ENCODE results near the gene IL16. TPM values are rescaled to one million over a fixed set of nuclear protein-coding genes. Genes with fewer than 3 reads are reported as not detected.

The IL16 gene
- polyA plus RNA-seq, 6 donors from 2014 or later, result 146 to 315 (median 222) TPM

DNA sequence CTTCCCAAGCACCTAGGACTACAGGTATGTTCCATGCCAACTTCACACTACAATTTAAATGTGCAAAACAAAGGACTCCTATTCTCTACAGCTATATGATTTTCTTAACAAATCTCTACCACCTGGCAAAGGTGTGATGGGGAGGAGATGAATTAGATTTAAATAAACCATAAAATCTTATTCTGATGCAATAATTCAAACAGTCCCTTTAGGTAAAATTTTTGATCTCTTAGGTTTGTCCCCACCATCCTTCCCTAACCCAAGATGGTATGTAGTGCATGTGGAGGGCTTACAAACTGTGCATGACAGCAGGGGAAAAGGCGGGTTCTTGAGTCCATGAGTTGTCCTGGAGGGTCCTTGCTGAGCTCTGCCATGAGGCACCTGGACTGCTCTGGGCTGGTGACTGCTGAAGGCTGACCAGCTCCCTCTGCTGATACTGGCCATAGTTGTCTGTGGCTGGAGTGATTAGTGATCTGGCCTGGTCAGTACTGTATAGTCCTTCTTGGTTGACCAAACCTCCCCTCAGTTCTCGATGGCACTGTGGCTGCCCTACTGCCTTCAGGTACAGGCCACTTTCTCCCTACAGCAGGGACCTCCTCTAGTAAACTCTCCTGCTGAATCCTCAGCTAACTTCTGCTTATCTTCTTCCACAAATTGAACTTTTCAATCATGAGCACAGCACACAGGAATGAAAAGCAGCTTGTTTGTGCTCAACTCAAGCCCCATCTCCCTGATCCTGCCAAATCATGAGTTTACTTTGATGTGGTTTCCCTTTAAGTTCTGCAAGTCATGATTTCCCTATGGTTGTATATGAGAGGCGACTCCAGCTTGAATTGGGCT, 32.5 kb upstream of the IL16 start:
- H3K27ac Mint-ChIP-seq, result no peak overlapping the region
- H3K4me1 Mint-ChIP-seq, result peaks cover 6 to 17% (median 10%) of the 10 kb centered on the region in 3 donors
- H3K27me3 Mint-ChIP-seq, result peaks cover 22 to 42% (median 28%) of the 10 kb centered on the region in 3 donors
- ATAC-seq (ENCODE audit: low read depth in 2 of 2) (no peak), DNase-seq (no peak)
- no peak overlapping the region for H3K4me3 Mint-ChIP-seq
- H3K9me3 Mint-ChIP-seq, result peaks cover 0 to 3% (median 0%) of the 10 kb centered on the region in 7 donors
- no peaks in the 10 kb centered on the region for H3K36me3 Mint-ChIP-seq

GRCh38 chr15:81165535-81165934, 31.1 kb upstream of the IL16 start:
- ATAC-seq (ENCODE audit: low read depth in 2 of 2), result no peak
- H3K27me3 Mint-ChIP-seq, result peaks cover 22 to 43% (median 32%) of the 10 kb centered on the region in 3 donors
- no peak for DNase-seq
- H3K27ac Mint-ChIP-seq, result peak overlapping the region in 1 of 6 donors; percentile 35
- H3K4me3 Mint-ChIP-seq, result no peak overlapping the region
- no peaks in the 10 kb centered on the region for H3K36me3 Mint-ChIP-seq
- peaks cover 0 to 5% (median 0%) of the 10 kb centered on the region in 7 donors for H3K9me3 Mint-ChIP-seq
- peaks cover 6 to 17% (median 10%) of the 10 kb centered on the region in 3 donors for H3K4me1 Mint-ChIP-seq

- Mint-ChIP-seq H3K4me1 (peaks cover 2 to 6% (median 5%) of the 10 kb centered on the region in 3 donors), H3K9me3 (peaks cover 0 to 5% (median 0%) of the 10 kb centered on the region in 7 donors), H3K27ac (no peak overlapping the region), H3K27me3 (peaks cover 26 to 42% (median 28%) of the 10 kb centered on the region in 3 donors), H3K36me3 (no peaks in the 10 kb centered on the region), H3K4me3 (no peak overlapping the region)
- ATAC-seq (ENCODE audit: low read depth in 2 of 2) (no peak), DNase-seq (no peak)
Measured at GRCh38 chr15:81166636-81167305, 29.9 kb upstream of the IL16 start.

GRCh38 chr15:81168131-81168526, 28.6 kb upstream of the IL16 start:
- Mint-ChIP-seq H3K36me3 (no peaks in the 10 kb centered on the region), H3K4me1 (peaks cover 0 to 3% (median 0%) of the 10 kb centered on the region in 3 donors), H3K27ac (no peak overlapping the region), H3K4me3 (no peak overlapping the region), H3K27me3 (peaks cover 27 to 45% (median 31%) of the 10 kb centered on the region in 3 donors), H3K9me3 (peaks cover 0 to 5% (median 0%) of the 10 kb centered on the region in 7 donors)
- DNase-seq, result no peak
- no peak for ATAC-seq (ENCODE audit: low read depth in 2 of 2)

GRCh38 chr15:81168644-81169043, 28.0 kb upstream of the IL16 start:
- DNase-seq, result no peak
- Mint-ChIP-seq H3K9me3 (peaks cover 0 to 5% (median 0%) of the 10 kb centered on the region in 7 donors), H3K4me1 (peaks cover 0 to 3% (median 0%) of the 10 kb centered on the region in 3 donors), H3K36me3 (no peaks in the 10 kb centered on the region), H3K27me3 (peaks cover 27 to 47% (median 33%) of the 10 kb centered on the region in 3 donors), H3K27ac (no peak overlapping the region), H3K4me3 (no peak overlapping the region)
- no peak for ATAC-seq (ENCODE audit: low read depth in 2 of 2)

- Mint-ChIP-seq H3K27ac (no peak overlapping the region), H3K9me3 (peaks cover 0 to 5% (median 0%) of the 10 kb centered on the region in 7 donors), H3K4me1 (peaks cover 0 to 3% (median 0%) of the 10 kb centered on the region in 3 donors), H3K4me3 (no peak overlapping the region), H3K27me3 (peaks cover 27 to 43% (median 33%) of the 10 kb centered on the region in 3 donors), H3K36me3 (no peaks in the 10 kb centered on the region)
- no peak for ATAC-seq (ENCODE audit: low read depth in 2 of 2)
- no peak for DNase-seq
Measured at GRCh38 chr15:81170511-81170910, 26.2 kb upstream of the IL16 start.

DNA sequence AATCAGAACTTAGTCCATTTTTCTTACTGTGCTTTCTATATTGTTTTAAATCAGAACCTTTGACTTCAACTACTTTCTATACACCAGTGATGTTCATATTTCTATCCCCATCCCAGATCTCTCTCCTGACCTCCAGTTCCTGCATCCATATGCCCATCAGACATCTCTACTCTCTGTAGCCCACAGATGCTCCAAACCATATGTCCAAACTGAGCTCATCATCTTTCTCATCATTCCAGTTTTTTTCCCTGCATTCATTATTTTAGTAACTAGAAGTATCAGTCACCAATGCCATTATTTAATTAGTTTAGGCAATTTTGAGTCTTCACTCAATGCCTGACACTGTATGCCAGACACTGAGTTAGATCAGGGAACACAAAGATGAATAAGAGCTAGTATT, 25.4 kb upstream of the IL16 start:
- H3K36me3 Mint-ChIP-seq, result no peaks in the 10 kb centered on the region
- ATAC-seq (ENCODE audit: low read depth in 2 of 2) (no peak), DNase-seq (no peak)
- H3K4me3 Mint-ChIP-seq, result no peak overlapping the region
- peaks cover 0 to 3% (median 0%) of the 10 kb centered on the region in 3 donors for H3K4me1 Mint-ChIP-seq
- peaks cover 0 to 5% (median 0%) of the 10 kb centered on the region in 7 donors for H3K9me3 Mint-ChIP-seq
- peaks cover 27 to 40% (median 33%) of the 10 kb centered on the region in 3 donors for H3K27me3 Mint-ChIP-seq
- H3K27ac Mint-ChIP-seq, result no peak overlapping the region

GRCh38 chr15:81174125-81174791, 22.4 kb upstream of the IL16 start:
- H3K9me3 Mint-ChIP-seq, result peaks cover 0 to under 1% (median 0%) of the 10 kb centered on the region in 7 donors
- ATAC-seq (ENCODE audit: low read depth in 2 of 2), result no peak
- no peak for DNase-seq
- H3K27me3 Mint-ChIP-seq, result peaks cover 14 to 29% (median 28%) of the 10 kb centered on the region in 3 donors
- H3K4me3 Mint-ChIP-seq, result no peak overlapping the region
- H3K36me3 Mint-ChIP-seq, result no peaks in the 10 kb centered on the region
- no peaks in the 10 kb centered on the region for H3K4me1 Mint-ChIP-seq
- H3K27ac Mint-ChIP-seq, result no peak overlapping the region

GRCh38 chr15:81174792-81175327, 21.8 kb upstream of the IL16 start:
- H3K27ac Mint-ChIP-seq, result no peak overlapping the region
- H3K9me3 Mint-ChIP-seq, result no peaks in the 10 kb centered on the region
- no peak overlapping the region for H3K4me3 Mint-ChIP-seq

DNA sequence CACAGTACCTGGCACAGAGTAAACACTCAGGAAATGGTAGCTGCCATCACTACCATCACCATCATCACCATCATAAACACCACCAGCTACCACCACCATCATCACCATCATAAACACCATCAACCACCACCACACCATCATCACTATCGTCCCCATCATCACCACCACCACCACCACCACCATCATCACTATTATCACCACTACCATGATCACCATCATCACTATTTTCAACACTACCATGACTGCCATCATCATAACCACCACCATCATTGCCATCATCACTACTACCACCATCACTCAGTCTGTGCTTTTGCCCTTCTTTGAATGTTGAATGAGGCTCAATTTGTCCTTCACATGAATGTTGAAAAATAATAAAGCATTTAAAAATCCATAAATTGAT, 21.2 kb upstream of the IL16 start:
- Mint-ChIP-seq H3K27me3 (peaks cover 14 to 34% (median 25%) of the 10 kb centered on the region in 3 donors), H3K4me1 (no peaks in the 10 kb centered on the region), H3K36me3 (no peaks in the 10 kb centered on the region), H3K27ac (no peak overlapping the region), H3K4me3 (no peak overlapping the region), H3K9me3 (no peaks in the 10 kb centered on the region)
- ATAC-seq (ENCODE audit: low read depth in 2 of 2), result no peak
- DNase-seq, result no peak

More at GRCh38 chr15:81174792-81175327, 21.8 kb upstream of the IL16 start:
- Mint-ChIP-seq H3K36me3 (no peaks in the 10 kb centered on the region), H3K4me1 (no peaks in the 10 kb centered on the region), H3K27me3 (peaks cover 14 to 32% (median 25%) of the 10 kb centered on the region in 3 donors)
- no peak for DNase-seq
- no peak for ATAC-seq (ENCODE audit: low read depth in 2 of 2)

- ATAC-seq (ENCODE audit: low read depth in 2 of 2), result no peak
- Mint-ChIP-seq H3K27me3 (peaks cover 12 to 32% (median 27%) of the 10 kb centered on the region in 3 donors), H3K36me3 (no peaks in the 10 kb centered on the region), H3K27ac (no peak overlapping the region), H3K9me3 (no peaks in the 10 kb centered on the region), H3K4me1 (no peaks in the 10 kb centered on the region), H3K4me3 (no peak overlapping the region)
- no peak for DNase-seq
Measured at GRCh38 chr15:81176291-81176893, 20.3 kb upstream of the IL16 start.

GRCh38 chr15:81178365-81178764, 18.3 kb upstream of the IL16 start:
- Mint-ChIP-seq H3K27ac (no peak overlapping the region), H3K9me3 (no peaks in the 10 kb centered on the region), H3K4me1 (no peaks in the 10 kb centered on the region), H3K27me3 (peaks cover 19 to 32% (median 31%) of the 10 kb centered on the region in 3 donors), H3K36me3 (no peaks in the 10 kb centered on the region), H3K4me3 (no peak overlapping the region)
- no peak for ATAC-seq (ENCODE audit: low read depth in 2 of 2)
- DNase-seq, result no peak

DNA sequence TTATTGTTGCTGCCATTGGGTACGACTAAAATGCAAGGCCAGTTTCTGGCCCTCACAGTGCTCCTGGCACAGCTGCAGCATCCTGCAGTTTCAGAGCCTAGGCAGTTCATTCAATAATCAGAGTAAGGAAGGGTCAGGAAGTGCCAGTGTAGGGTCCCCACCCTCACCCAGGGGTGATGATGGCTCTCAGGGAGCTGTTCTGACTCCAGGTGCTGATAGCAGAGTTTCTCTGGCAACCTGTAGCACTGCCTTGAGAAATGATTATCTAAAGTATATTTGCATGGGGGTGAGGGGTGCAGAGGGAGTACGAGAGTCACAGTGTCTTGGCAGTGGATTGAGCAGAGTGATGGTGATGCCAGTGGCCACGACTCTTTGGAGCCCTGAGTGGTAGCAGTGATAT, 15.5 kb upstream of the IL16 start:
- no peak overlapping the region for H3K4me3 Mint-ChIP-seq
- no peak overlapping the region for H3K27ac Mint-ChIP-seq
- H3K4me1 Mint-ChIP-seq, result no peaks in the 10 kb centered on the region
- peaks cover 32 to 53% (median 48%) of the 10 kb centered on the region in 3 donors for H3K27me3 Mint-ChIP-seq
- no peak for DNase-seq
- peaks cover 0 to 2% (median 0%) of the 10 kb centered on the region in 7 donors for H3K9me3 Mint-ChIP-seq
- no peaks in the 10 kb centered on the region for H3K36me3 Mint-ChIP-seq
- ATAC-seq (ENCODE audit: low read depth in 2 of 2), result no peak

All from naive B cell (primary cell).